HCT116 (cell line): ENCODE results near the gene GRIK1. TPM values are rescaled to one million over a fixed set of nuclear protein-coding genes. Genes with fewer than 3 reads are reported as not detected.
A peak's percentile ranks its signal among the peaks of the same experiment; 100 is the strongest.

Source experiments
- ATAC-seq: fragments of 200-7000 bp; cut with Tn5 transposase; 2 replicates; pipeline ENCODE4 v1.9.1; 2020; ENCODE audit warnings: mild to moderate bottlenecking, moderate library complexity
- BruUV-seq: library from RNA; stranded (reverse); fragments of 400-500 nt; replicated peaks from 2 replicates; lab custom pipeline; 2021; lab: Mats Ljungman, UMichigan
- CTCF ChIA-PET: fragments of 300-600 bp; sonication (Branson Sonifier 250); formaldehyde crosslinking; loops from one replicate; lab custom pipeline; 2021; ENCODE audit warnings: antibody characterized with exemption; lab: Charles Lee
- POLR2A ChIA-PET: fragments of 300-600, 350-600 bp; sonication (Branson Sonifier 250); formaldehyde crosslinking; loops from one replicate; lab custom pipeline; 2021; ENCODE audit warnings: antibody characterized with exemption; lab: Charles Lee
- RAD21 ChIA-PET, 2 experiments: fragments of 300-600 bp; sonication (Branson Sonifier 250); formaldehyde crosslinking; loops; one replicate each; lab custom pipeline; 2023; ENCODE audit warnings: low total read pairs in 2 of 2; ENCODE audit not compliant: uncharacterized antibody in 2 of 2, unreplicated experiment in 2 of 2, low non-redundant PET in 1 of 2; lab: Charles Lee
- DNase-seq: peaks from one replicate; pipeline ENCODE4 v3.0.0-alpha.2; 2010; ENCODE audit warnings: low read depth, low spot score
- H2AFZ ChIP-seq: fragments of 200-600 bp; shearing (Covaris generic), sonication (generic); 2 replicates; pipeline ENCODE4 v1.6.1; 2017; ENCODE audit warnings: low read depth, mixed run types, mixed read lengths, antibody characterized with exemption, low read length; ENCODE audit not compliant: poor library complexity, severe bottlenecking
- H3K27ac ChIP-seq: 2 replicates; pipeline ENCODE4 v1.5.1; 2012; ENCODE audit warnings: low read depth, low read length
- H3K27me3 ChIP-seq: fragments of 200-600 bp; sonication (generic); 2 replicates; pipeline ENCODE4 v1.6.1; 2016; ENCODE audit warnings: mixed run types, low read length, mixed read lengths; ENCODE audit not compliant: insufficient read depth
- H3K36me3 ChIP-seq, 2 experiments: fragments of 200-500 bp in 1 of 2; fragments of 200-600 bp in 1 of 2; sonication (Bioruptor generic) in 1 of 2; sonication (generic) in 1 of 2; 2 replicates each; pipeline versions ENCODE4 v1.5.1 to v1.6.1; 2014 to 2016; ENCODE audit warnings: low read length in 2 of 2, inconsistent platforms in 1 of 2, mixed read lengths in 1 of 2, mixed run types in 1 of 2; ENCODE audit not compliant: insufficient read depth in 2 of 2, control insufficient read depth in 1 of 2
- H3K4me1 ChIP-seq, 2 experiments: fragments of 200-600 bp in 1 of 2; sonication (generic) in 1 of 2; 2 replicates each; pipeline versions ENCODE4 v1.5.1 to v1.6.1; 2012 to 2017; ENCODE audit warnings: low read length in 2 of 2, inconsistent platforms in 1 of 2, mild to moderate bottlenecking in 1 of 2, mixed read lengths in 1 of 2, mixed run types in 1 of 2, moderate library complexity in 1 of 2; ENCODE audit not compliant: insufficient read depth in 2 of 2, control insufficient read depth in 1 of 2
- H3K4me2 ChIP-seq: fragments of 200-600 bp; sonication (generic); 2 replicates; pipeline ENCODE4 v1.6.1; 2017; ENCODE audit warnings: mixed run types, low read length, mixed read lengths
- H3K4me3 ChIP-seq, 2 experiments: fragments of 200-600 bp in 1 of 2; sonication (generic) in 1 of 2; replicated peaks in 1 of 2; 2 replicates each; pipeline ENCODE4 v1.5.1; 2011 to 2016; ENCODE audit warnings: low read length in 2 of 2, control low read depth in 1 of 2, low read depth in 1 of 2, mild to moderate bottlenecking in 1 of 2, mixed read lengths in 1 of 2, mixed run types in 1 of 2
- H3K79me2 ChIP-seq: fragments of 200-600 bp; sonication (generic); 2 replicates; pipeline ENCODE4 v1.6.1; 2017; ENCODE audit warnings: mild to moderate bottlenecking, mixed run types, low read length, moderate library complexity, mixed read lengths; ENCODE audit not compliant: insufficient read depth
- H3K9ac ChIP-seq: fragments of 200-600 bp; sonication (generic); 2 replicates; pipeline ENCODE4 v1.6.1; 2016; ENCODE audit warnings: low read length, mixed read lengths
- H3K9me2 ChIP-seq: fragments of 200-600 bp; sonication (generic), shearing (Covaris generic); 2 replicates; pipeline ENCODE4 v1.6.1; 2017; ENCODE audit warnings: mixed run types, mild to moderate bottlenecking, moderate library complexity; ENCODE audit not compliant: insufficient read depth
- H3K9me3 ChIP-seq, 2 experiments: fragments of 200-500 bp in 1 of 2; fragments of 200-600 bp in 1 of 2; sonication (Bioruptor generic) in 1 of 2; sonication (generic) in 1 of 2; 2 replicates each; pipeline ENCODE4 v1.6.1; 2014 to 2017; ENCODE audit warnings: low read length in 2 of 2, mixed read lengths in 2 of 2, inconsistent platforms in 1 of 2, low read depth in 1 of 2, mild to moderate bottlenecking in 1 of 2, mixed run types in 1 of 2, moderate library complexity in 1 of 2; ENCODE audit not compliant: control insufficient read depth in 1 of 2, insufficient read depth in 1 of 2
- H4K20me1 ChIP-seq: fragments of 200-600 bp; sonication (generic), shearing (Covaris generic); 2 replicates; pipeline ENCODE4 v1.6.1; 2017; ENCODE audit warnings: mixed run types, mild to moderate bottlenecking, moderate library complexity; ENCODE audit not compliant: insufficient read depth
- CBX3 ChIP-seq: IDR thresholded peaks from 2 replicates; pipeline ENCODE4 v1.6.1; 2012; ENCODE audit warnings: low read depth
- EGR1 ChIP-seq: IDR thresholded peaks from 2 replicates; pipeline ENCODE4 v1.6.1; 2012; ENCODE audit warnings: low read depth
- EZH2 ChIP-seq: fragments of 200-600 bp; sonication (generic); IDR thresholded peaks from 2 replicates; pipeline ENCODE4 v1.6.1; 2017; ENCODE audit warnings: antibody characterized with exemption, mixed run types
- FOSL1 ChIP-seq: IDR thresholded peaks from 2 replicates; pipeline ENCODE4 v1.6.1; 2012; ENCODE audit warnings: low read depth
- JUND ChIP-seq: IDR thresholded peaks from 2 replicates; pipeline ENCODE4 v1.6.1; 2012
- POLR2A ChIP-seq: IDR thresholded peaks from 2 replicates; pipeline ENCODE4 v1.7.0; 2011; ENCODE audit warnings: borderline replicate concordance; ENCODE audit not compliant: insufficient read depth, insufficient read length; ENCODE audit errors: extremely low read depth
- SP1 ChIP-seq: IDR thresholded peaks from 2 replicates; pipeline ENCODE4 v1.6.1; 2012; ENCODE audit warnings: low read depth
- SRF ChIP-seq: IDR thresholded peaks from 2 replicates; pipeline ENCODE4 v1.6.1; 2012; ENCODE audit warnings: low read depth
- TCF7L2 ChIP-seq: IDR thresholded peaks from 2 replicates; pipeline ENCODE4 v1.7.0; 2011; ENCODE audit warnings: borderline replicate concordance, inconsistent platforms; ENCODE audit not compliant: insufficient read depth, insufficient read length; ENCODE audit errors: extremely low read depth
- YY1 ChIP-seq: IDR thresholded peaks from 2 replicates; pipeline ENCODE4 v1.6.1; 2011; ENCODE audit warnings: low read length, low read depth, moderate library complexity, mild to moderate bottlenecking; ENCODE audit not compliant: insufficient replicate concordance; ENCODE audit errors: extremely low read depth
- ZNF274 ChIP-seq: fragments of 200-500 bp; sonication (Bioruptor generic); IDR thresholded peaks from 2 replicates; pipeline ENCODE4 v1.6.1; 2014; ENCODE audit warnings: mild to moderate bottlenecking, low read depth, low read length, inconsistent platforms
- intact Hi-C: fragments of 100-400 bp; cut with micrococcal nuclease; formaldehyde crosslinking; loops from 2 replicates; pipeline ENCODE4 v1.10.0; 2022
- total RNA-seq: library from RNA; stranded (reverse); gene quantifications from one replicate; pipeline ENCODE4 v1.2.1, GENCODE V29; 2021; ENCODE audit not compliant: unreplicated experiment
- TF ChIP-seq, protein P1 (sequence below), 3 experiments: fragments of 200-600 bp in 1 of 3; sonication (generic) in 1 of 3; IDR thresholded peaks in 2 of 3; conservative IDR thresholded peaks in 1 of 3; 2 replicates each; pipeline ENCODE4 v1.5.1; 2012 to 2017; ENCODE audit warnings: low read depth in 2 of 3, low read length in 2 of 3, antibody characterized with exemption in 1 of 3, borderline replicate concordance in 1 of 3, control low read depth in 1 of 3, mild to moderate bottlenecking in 1 of 3, mixed read lengths in 1 of 3, mixed run types in 1 of 3, moderate library complexity in 1 of 3; ENCODE audit not compliant: insufficient read depth in 1 of 3

GRIK1 gene
- total RNA-seq, 1 experiment from 2014 or later: not detected

DNA sequence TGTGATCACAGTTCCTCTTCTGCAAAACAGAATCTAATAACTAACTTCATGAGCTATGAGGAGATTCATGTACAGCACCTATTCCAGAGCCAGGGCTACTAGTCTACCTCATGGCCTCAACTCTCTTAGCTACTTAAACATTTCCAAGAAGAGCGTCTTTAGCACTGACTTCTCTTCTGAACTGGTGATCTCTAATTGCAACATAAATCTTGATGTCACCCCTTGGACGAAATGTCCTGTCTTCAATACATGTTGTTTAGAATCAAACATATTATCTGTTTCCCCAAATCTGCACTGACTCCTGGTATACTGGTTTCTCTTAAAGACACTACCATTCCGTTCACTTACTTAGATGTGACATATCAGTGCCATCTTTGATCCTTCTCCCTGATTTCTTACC, 88.2 kb downstream of the GRIK1 start:
- no peak for ATAC-seq
- Histone ChIP-seq H2AFZ (no peak overlapping the region), H3K4me1 (no peaks in the 10 kb centered on the region), H3K4me2 (no peak overlapping the region), H3K27ac (no peak overlapping the region)
- intact Hi-C loops: loop anchor here (5.0 kb wide), 1 partner anchor 759 kb away; no protein-coding TSS in a partner anchor
- ChIA-PET RAD21 (no interaction called here), POLR2A (no interaction called here), CTCF (no interaction called here)
- no peak for DNase-seq
- no TSS peak for BruUV-seq
- TF ChIP-seq SRF (no peak), YY1 (no peak), ZNF274 (no peak), FOSL1 (no peak), EGR1 (no peak), POLR2A (no peak)
- TF ChIP-seq, all 23 proteins: peak for 0
- Histone ChIP-seq H3K79me2 (no peaks in the 10 kb centered on the region), H4K20me1 (no peaks in the 10 kb centered on the region), H3K27me3 (no peaks in the 10 kb centered on the region), H3K36me3 (no peaks in the 10 kb centered on the region), H3K9me3 (peaks cover 0 to 16% of the 10 kb centered on the region in 2 experiments; a peak in 2 of 4 replicates), H3K4me3 (no peak overlapping the region), H3K9ac (no peak overlapping the region), H3K9me2 (no peaks in the 10 kb centered on the region)

DNA sequence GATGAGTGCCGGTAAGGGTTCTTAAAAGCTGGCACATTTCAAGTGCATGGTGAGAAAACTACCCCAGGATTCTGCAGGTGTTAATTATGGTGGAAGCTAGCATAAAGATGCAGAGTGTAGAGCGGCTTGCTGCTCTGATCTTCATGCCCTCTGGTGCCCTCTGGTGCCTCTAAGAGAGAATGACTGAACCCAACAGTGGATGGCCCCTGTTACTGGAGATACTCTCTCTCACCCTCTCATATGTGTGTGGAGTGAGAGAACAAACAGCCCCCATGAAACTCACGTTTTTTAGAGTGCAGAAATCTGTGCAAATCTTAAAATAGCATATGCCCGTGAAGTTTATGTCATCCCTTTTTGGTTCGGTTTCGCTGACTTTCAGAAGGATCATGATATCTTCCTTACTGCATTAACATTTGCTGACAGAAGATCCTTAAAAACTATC, 90.0 kb downstream of the GRIK1 start:
- no peaks in the 10 kb centered on the region for H3K79me2 ChIP-seq
- H2AFZ ChIP-seq: no peak overlapping the region
- no peak overlapping the region for H3K27ac ChIP-seq
- DNase-seq: no peak
- no peak overlapping the region for H3K4me3 ChIP-seq
- no peaks in the 10 kb centered on the region for H3K36me3 ChIP-seq
- no peak for TF ChIP-seq SP1
- TF ChIP-seq CBX3: no peak
- TF ChIP-seq JUND: no peak
- TF ChIP-seq EZH2: no peak
- TF ChIP-seq, protein P1, sequence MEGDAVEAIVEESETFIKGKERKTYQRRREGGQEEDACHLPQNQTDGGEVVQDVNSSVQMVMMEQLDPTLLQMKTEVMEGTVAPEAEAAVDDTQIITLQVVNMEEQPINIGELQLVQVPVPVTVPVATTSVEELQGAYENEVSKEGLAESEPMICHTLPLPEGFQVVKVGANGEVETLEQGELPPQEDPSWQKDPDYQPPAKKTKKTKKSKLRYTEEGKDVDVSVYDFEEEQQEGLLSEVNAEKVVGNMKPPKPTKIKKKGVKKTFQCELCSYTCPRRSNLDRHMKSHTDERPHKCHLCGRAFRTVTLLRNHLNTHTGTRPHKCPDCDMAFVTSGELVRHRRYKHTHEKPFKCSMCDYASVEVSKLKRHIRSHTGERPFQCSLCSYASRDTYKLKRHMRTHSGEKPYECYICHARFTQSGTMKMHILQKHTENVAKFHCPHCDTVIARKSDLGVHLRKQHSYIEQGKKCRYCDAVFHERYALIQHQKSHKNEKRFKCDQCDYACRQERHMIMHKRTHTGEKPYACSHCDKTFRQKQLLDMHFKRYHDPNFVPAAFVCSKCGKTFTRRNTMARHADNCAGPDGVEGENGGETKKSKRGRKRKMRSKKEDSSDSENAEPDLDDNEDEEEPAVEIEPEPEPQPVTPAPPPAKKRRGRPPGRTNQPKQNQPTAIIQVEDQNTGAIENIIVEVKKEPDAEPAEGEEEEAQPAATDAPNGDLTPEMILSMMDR (IDR thresholded peaks at IDR 0.05 in 2 of 3, conservative IDR thresholded peaks at IDR 0.05 in 1 of 3; ENCODE audit: borderline replicate concordance in 1 of 3, insufficient read depth in 1 of 3, low read depth in 2 of 3, low read length in 2 of 3): peak in 2 of 3 experiments; percentile 54 to 56; a peak in 4 of 6 replicates
- peak; percentile 97 for TF ChIP-seq TCF7L2
- H3K27me3 ChIP-seq: no peaks in the 10 kb centered on the region
- peak; percentile 60; the same call in 1 of the 2 replicates for ATAC-seq
- BruUV-seq: no TSS peak
- no peaks in the 10 kb centered on the region for H3K4me1 ChIP-seq
- intact Hi-C loops: loop anchor here (5.0 kb wide), 1 partner anchor 757 kb away; no protein-coding TSS in a partner anchor
- no peaks in the 10 kb centered on the region for H3K9me2 ChIP-seq
- POLR2A ChIA-PET: no interaction called here
- no peak overlapping the region for H3K4me2 ChIP-seq
- RAD21 ChIA-PET: no interaction called here
- H3K9ac ChIP-seq: no peak overlapping the region
- peaks cover 5 to 11% of the 10 kb centered on the region in 2 experiments; a peak in 2 of 4 replicates for H3K9me3 ChIP-seq
- H4K20me1 ChIP-seq: no peaks in the 10 kb centered on the region
- CTCF ChIA-PET: no interaction called here
